Left ventricle myocardium inferior (tissue), 1 donor: Measurements from ENCODE around the gene LARP1. TPM values are rescaled to one million over a fixed set of nuclear protein-coding genes. Genes with fewer than 3 reads are reported as not detected.
"Not testable (repeated sequence)": the region's sequence is repeated elsewhere in the genome, so short reads cannot be mapped to it uniquely, and the experiment has no call there.

Experiments used
- DNase-seq: peaks from one replicate; pipeline ENCODE4 v3.0.0-alpha.2; 2020
- H3K27ac ChIP-seq: fragments of 200-600 bp; replicated peaks from 2 replicates; pipeline ENCODE4 v1.8.0; 2021
- H3K27me3 ChIP-seq: fragments of 200-600 bp; 2 replicates; pipeline ENCODE4 v1.8.0; 2021; ENCODE audit warnings: low read depth
- H3K36me3 ChIP-seq: fragments of 200-600 bp; 2 replicates; pipeline ENCODE4 v1.8.0; 2021
- H3K4me1 ChIP-seq: fragments of 200-600 bp; 2 replicates; pipeline ENCODE4 v1.8.0; 2021
- H3K4me3 ChIP-seq: fragments of 200-600 bp; 2 replicates; pipeline ENCODE4 v1.8.0; 2021; ENCODE audit warnings: mild to moderate bottlenecking, moderate library complexity
- H3K9me3 ChIP-seq: fragments of 200-600 bp; replicated peaks from 2 replicates; pipeline ENCODE4 v1.8.0; 2021
- CTCF ChIP-seq: fragments of 200-600 bp; IDR thresholded peaks from 2 replicates; pipeline ENCODE4 v1.8.0; 2021; ENCODE audit warnings: antibody characterized with exemption, mild to moderate bottlenecking, borderline replicate concordance
- intact Hi-C: fragments of 100-400 bp; cut with micrococcal nuclease; formaldehyde crosslinking; loops from one replicate; pipeline ENCODE4 v1.11.0; 2022
- total RNA-seq: library from RNA; stranded (reverse); fragmentation: NEBNext Ultra II Directional; extraction: Animal tissue kit (Norgen Biotek cat#: 25700); gene quantifications from one replicate; pipeline ENCODE4 v1.2.1, GENCODE V29; 2021
- donor health status: DM: no; HTN: yes; CAD: no; lungs with severe emphysema.

LARP1 gene
- total RNA-seq, 1 donor from 2014 or later, result 148 TPM

GRCh38 chr5:154816891-154817492 is 61.8 kb downstream of the LARP1 start:
- Histone ChIP-seq H3K27me3 (no peaks in the 10 kb centered on the region), H3K4me3 (no peak overlapping the region), H3K9me3 (no peaks in the 10 kb centered on the region), H3K4me1 (peaks cover 43% of the 10 kb centered on the region), H3K36me3 (peaks cover 86% of the 10 kb centered on the region), H3K27ac (peak overlapping the region; percentile 53)
- intact Hi-C loops, result no loop called here
- DNase-seq, result no peak
- TF ChIP-seq CTCF, result no peak

GRCh38 chr5:154817815-154818214 is 62.6 kb downstream of the LARP1 start:
- no peak for TF ChIP-seq CTCF
- Histone ChIP-seq H3K27me3 (no peaks in the 10 kb centered on the region), H3K4me3 (no peak overlapping the region), H3K9me3 (no peaks in the 10 kb centered on the region), H3K27ac (peak overlapping the region; percentile 53), H3K4me1 (peaks cover 43% of the 10 kb centered on the region), H3K36me3 (peaks cover 87% of the 10 kb centered on the region)
- DNase-seq, result no peak
- intact Hi-C loops, result no loop called here

GRCh38 chr5:154818471-154819116 is 63.4 kb downstream of the LARP1 start:
- peaks cover 39% of the 10 kb centered on the region for H3K4me1 ChIP-seq
- intact Hi-C loops, result no loop called here
- DNase-seq, result no peak
- H3K27me3 ChIP-seq, result no peaks in the 10 kb centered on the region
- H3K27ac ChIP-seq, result peak overlapping the region; percentile 21
- TF ChIP-seq CTCF, result no peak
- H3K9me3 ChIP-seq, result no peaks in the 10 kb centered on the region
- peaks cover 89% of the 10 kb centered on the region for H3K36me3 ChIP-seq
- no peak overlapping the region for H3K4me3 ChIP-seq

GRCh38 chr5:154819546-154819945 is 64.4 kb downstream of the LARP1 start:
- no peak for TF ChIP-seq CTCF
- peaks cover 39% of the 10 kb centered on the region for H3K4me1 ChIP-seq
- intact Hi-C loops, result no loop called here
- DNase-seq, result no peak
- H3K4me3 ChIP-seq, result no peak overlapping the region
- H3K27ac ChIP-seq, result peak overlapping the region; percentile 21
- H3K27me3 ChIP-seq, result no peaks in the 10 kb centered on the region
- H3K36me3 ChIP-seq, result peaks cover 89% of the 10 kb centered on the region
- no peaks in the 10 kb centered on the region for H3K9me3 ChIP-seq

GRCh38 chr5:154820383-154820782 is 65.2 kb downstream of the LARP1 start:
- no peaks in the 10 kb centered on the region for H3K27me3 ChIP-seq
- no peak overlapping the region for H3K27ac ChIP-seq
- intact Hi-C loops, result no loop called here
- TF ChIP-seq CTCF, result no peak
- no peak overlapping the region for H3K4me3 ChIP-seq
- no peaks in the 10 kb centered on the region for H3K9me3 ChIP-seq
- H3K4me1 ChIP-seq, result peaks cover 39% of the 10 kb centered on the region
- H3K36me3 ChIP-seq, result peaks cover 84% of the 10 kb centered on the region
- DNase-seq, result no peak

GRCh38 chr5:154822896-154823295 is 67.7 kb downstream of the LARP1 start:
- DNase-seq, H3K27ac ChIP-seq, H3K9me3 ChIP-seq, H3K4me3 ChIP-seq, intact Hi-C loops, H3K27me3 ChIP-seq: not testable (repeated sequence)
- H3K36me3 ChIP-seq, result peaks cover 81% of the 10 kb centered on the region
- H3K4me1 ChIP-seq, result peaks cover 27% of the 10 kb centered on the region
